Stimulated activated CD4-positive, alpha-beta T cell treated with anti-CD3 and anti-CD28 coated beads, Interleukin-4, amount 100 ng/mL, for 1 hour (primary cell): Measurements from ENCODE around the gene LTBP4.
"Not testable (repeated sequence)": the region's sequence is repeated elsewhere in the genome, so short reads cannot be mapped to it uniquely, and the experiment has no call there.

Source experiments
- DNase-seq: peaks from one replicate; pipeline ENCODE4 v3.0.0-alpha.2; 2020

LTBP4 gene

DNA sequence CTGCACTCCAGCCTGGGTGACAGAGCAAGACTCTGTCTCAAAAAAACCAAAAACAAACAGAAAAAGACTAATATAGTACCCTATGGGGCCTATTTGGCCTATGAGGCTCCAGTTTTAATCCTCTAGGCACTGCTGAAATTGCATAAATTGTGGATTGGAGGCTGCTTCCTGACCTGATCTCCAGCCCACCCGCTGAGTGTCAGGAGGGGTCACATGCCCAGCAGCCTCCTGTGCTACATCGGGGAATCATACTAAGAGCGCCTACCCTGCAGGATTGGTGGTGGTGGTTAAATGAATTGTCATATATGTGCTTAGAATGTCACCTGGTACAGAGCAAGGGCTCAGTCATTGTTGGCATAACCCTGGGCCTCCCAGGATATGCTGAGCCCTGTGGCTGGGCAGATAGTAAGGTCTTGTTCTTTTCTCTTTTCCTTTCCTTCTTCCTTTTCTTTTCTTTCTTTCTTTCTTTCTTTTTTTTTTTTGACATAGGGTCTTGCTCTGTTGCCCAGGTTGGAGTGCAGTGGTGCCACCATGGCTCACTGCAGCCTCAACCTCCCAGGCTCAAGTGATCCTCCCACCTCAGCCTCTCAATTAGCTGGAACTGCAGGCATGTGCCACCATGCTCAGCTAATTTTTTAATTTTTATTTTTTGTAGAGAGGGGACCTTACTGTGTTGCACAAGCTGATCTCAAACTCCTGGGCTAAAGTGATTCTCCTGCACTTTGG is 31.3 kb downstream of the LTBP4 start:
- DNase-seq = no peak

DNA sequence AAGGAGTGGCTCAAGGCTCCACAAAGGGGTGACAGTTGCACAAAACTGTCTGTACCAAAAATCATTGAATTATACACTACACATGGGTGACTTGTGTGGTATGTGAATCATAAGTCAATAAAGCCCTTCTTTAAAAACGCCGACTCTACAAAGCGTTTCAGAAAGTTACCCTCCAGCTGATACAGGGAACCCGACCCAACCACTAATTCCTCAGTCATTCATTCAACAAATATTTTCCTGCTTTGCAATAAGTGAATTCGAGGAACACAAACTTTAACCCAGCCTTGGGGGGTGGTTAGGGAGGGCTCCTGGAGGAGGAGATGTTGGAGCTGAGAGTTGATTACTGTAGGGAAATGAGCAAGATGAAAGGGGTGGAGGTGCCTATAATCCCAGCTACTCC is 32.0 kb downstream of the LTBP4 start:
- no peak for DNase-seq

DNA sequence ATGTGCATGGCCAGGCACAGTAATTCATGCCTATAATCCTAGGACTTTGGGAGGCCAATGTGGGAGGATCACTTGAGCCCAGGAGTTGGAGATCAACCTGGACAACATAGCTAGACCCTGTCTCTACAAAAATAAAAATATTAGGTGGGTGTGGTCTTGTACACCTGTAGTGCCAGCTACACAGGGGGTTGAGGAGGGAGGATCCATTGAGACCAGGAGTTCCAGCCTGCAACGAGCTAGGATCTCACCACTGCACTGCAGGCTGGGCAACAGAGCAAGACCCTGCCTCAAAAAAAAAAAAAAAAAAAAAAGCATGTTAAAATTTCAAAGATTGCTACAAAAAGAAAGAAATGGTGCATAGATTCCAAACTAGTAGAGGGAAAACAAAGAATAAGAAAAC is 37.2 kb downstream of the LTBP4 start:
- DNase-seq = no peak

DNA sequence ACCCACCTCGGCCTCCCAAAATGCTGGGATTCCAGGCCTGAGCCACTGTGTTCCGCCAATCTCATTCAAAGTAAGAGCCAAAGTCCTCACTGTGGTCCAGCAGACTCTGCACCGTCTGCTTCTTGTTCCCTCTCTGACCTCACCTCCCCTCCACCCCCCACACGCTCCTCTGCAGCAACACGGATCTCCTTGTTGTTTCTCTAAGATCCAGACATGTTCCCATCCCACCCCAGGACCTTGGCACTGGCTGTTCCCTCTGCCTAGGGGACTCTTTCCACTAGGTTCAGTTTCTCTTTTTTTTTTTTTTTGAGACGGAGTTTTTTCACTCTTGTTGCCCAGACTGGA is 38.4 kb downstream of the LTBP4 start:
- DNase-seq = no peak

DNA sequence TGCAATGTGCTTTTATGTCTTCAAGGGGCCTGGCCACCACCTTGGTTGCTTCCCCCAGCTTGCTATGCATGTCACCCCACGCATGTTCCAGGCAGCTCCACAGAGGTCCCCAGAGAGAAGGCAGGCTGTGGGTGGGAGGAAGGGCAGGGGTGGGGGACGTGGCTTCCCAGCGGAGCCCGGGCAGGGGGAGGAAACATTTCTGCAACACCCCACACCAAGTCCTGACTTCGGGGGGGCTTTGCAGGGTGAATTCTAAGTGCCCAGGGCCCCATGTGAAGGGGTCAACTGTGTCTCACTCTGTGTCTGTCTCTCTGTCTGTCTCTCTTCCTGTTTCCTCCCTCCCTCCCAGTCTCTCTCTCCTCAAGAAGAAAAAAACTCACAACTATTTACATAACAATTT is 39.6 kb downstream of the LTBP4 start:
- DNase-seq = no peak

DNA sequence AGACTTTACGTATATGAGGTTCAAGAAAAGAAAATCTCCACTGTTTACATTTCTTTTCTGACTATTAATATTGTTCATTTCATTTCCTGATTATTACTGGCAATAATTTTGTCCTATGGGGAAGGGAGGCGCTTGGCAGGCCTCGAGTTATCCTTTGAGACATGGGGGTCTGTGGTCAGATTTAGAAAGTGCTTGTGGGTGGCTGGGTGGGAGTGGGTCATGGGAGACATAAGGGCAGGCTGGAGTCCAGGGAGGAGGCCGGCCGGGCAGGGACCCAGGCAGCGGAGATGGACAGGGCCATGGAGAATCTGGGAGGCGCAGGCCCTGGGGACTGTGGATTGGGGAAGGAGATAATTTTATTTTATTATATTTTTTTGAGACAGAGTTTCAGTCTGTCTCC is 40.1 kb downstream of the LTBP4 start:
- DNase-seq = no peak

DNA sequence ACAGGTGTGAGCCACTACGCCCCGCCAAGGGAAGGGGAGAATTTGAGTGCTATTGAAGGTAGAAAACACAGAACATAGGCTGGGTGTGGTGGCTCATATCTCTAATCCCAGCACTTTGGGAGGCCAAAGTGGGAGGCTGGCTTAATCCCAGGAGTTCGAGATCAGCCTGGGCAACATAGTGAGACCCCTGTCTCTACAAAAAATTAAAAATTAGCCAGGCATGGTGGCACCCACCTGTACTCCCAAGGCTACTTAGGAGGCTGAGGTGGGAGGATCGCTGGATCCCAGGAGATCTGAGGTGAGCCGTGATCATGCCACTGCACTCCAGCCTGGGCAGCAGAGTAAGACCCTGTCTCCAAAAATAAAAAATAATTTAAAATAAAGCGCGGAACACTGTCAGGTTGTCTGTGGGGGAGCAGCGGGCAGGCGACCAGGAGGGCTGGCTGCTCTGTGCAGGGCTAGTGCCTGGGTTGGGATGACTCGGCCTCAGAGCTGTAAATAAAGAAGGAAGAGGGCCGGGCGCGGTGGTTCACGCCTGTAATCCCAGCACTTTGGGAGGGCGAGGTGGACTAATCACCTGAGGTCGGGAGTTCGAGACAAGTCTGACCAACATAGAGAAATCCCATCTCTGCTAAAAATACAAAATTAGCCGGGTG is 41.0 kb downstream of the LTBP4 start:
- no peak for DNase-seq

DNA sequence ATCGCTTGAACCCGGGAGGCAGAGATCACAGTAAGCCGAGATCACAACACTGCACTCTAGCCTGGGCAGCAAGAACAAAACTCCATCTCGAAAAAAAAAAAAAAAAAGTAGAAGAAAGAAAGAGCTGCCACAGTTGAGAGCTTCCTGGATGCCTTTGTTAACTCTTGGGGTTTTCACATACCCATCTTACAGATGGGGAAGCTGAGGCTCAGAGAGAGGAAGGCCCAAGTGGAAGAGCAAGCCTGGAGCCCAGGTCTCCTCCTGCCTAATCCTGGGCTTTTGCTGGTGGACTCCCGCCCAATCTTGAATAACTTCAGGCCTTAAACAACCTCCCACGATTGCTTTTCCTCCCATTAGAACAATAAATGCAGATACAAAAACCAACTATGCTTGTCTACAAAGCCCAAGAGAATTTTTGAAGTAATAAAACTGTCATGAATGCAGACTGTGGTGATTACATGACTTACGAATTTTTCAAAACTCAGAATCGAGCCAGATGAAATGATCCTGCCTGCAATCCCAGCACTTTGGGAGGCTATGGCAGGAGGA is 41.7 kb downstream of the LTBP4 start:
- DNase-seq = no peak

DNA sequence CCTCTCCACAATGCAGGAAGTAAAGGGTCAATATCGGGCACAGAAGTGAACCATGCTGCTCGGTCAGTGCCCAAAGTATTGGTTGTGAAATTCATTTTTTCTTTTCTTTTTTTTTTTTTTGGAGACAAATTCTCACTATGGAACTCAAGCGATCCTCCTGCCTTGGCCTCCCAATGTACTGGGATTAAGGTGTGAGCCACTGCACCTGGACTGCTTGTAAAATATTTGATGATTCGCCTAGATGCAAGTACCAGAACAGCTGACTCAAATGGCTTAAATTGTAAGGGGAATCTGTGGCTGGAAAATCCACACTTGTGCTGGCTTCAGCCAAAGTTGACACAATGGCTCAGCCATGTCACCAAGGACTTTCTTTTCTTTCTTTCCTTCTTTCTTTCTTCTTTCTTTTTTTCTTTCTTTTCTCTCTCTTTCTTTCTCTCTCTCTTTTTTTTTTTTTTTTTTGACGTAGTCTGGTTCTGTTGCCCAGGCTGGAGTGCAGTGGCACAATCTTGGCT is 45.6 kb downstream of the LTBP4 start:
- no peak for DNase-seq

DNA sequence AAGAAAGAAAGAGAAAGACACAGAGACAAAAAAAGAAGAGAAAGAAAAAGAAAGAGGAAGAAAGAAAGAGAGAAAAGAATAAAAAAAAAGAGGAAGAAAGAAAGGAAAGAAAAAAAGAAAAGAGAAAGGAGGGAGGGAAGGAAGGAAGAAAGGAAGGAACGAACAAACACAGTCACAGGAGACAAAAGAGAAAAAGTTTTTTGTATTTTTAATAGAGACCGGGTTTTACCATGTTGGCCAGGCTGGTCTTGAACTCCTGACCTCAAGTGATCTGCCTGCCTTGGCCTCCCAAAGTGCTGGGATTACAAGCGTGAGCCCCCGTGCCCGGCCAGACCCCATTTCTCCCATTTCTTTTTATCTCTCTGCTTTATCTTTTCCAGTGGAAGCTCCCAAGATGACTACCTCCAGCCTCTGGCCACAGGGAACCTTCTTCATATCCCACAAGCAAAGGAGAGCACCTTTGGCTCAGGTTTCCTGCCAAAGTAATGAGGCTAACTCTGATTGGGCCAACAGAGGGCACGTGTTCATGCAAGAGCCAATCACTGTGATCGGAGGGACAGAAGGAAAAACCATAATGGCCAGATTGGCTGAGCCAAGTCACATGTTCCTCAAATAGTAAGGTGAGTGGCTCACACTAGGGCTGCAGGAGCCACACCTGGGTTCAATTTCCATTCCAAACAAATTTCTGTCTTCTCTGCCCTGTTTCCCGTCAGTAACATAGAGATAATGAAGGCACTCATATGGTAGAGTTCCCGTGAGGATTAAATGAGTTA is 48.9 kb downstream of the LTBP4 start:
- DNase-seq = not testable (repeated sequence)

DNA sequence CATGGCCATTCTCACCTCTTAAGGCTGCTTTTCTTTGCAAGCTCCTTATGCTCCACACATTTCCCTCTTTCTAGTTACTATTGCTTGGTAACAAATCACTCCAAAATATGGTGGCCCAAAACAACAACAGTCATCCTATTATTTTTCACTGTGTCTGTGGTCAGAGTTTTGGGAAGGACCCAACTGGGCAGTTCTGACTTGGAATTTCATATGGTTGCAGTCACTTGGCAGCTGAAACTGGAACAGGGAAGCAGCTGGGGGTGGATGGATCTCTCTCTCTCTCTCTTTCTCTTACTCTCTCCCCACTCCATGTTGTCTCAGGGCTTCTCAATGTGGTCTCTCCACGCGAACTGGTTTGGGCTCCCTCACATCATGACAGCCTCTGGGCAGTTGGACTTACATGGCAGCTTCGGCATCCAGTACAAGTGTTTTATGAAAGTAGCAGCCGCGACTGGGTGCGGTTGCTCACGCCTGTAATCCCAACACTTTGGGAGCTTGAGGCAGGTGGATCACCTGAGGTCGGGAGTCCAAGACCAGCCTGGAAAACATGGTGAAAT is 49.7 kb downstream of the LTBP4 start:
- DNase-seq = no peak

DNA sequence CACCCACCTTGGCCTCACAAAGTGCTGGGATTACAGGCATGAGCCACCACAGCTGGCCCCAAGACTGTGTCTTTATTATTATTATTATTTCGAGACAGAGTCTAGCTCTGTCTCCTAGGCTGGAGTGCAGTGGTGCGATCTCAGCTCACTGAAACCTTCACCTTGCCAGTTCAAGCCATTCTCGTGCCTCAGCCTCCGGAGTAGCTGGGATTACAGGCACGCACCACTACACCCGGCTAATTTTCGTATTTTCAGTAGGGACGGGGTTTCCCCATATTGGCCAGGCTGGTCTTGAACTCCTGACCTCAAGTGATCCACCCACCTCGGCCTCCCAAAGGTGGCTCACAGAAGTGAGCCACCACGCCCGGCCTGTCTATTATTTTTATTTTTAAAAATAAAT is 51.1 kb downstream of the LTBP4 start:
- not testable (repeated sequence) for DNase-seq

DNA sequence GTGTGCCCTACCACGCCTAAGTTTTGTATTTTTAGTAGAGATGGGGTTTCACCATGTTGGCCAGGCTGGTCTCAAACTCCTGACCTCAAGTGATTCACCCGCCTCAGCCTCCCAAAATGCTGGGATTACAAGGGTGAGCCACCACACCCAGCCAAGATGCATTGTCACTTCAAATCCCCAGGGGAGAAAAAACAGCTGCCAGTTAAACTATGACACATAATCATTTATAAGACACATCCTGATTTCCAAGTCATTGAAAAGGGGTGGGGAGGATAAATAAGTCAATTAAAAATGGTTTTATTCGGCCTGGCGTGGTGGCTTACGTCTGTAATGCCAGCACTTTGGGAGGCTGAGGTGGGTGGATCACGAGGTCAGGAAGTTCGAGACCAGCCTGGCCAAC is 54.5 kb downstream of the LTBP4 start:
- DNase-seq = not testable (repeated sequence)

DNA sequence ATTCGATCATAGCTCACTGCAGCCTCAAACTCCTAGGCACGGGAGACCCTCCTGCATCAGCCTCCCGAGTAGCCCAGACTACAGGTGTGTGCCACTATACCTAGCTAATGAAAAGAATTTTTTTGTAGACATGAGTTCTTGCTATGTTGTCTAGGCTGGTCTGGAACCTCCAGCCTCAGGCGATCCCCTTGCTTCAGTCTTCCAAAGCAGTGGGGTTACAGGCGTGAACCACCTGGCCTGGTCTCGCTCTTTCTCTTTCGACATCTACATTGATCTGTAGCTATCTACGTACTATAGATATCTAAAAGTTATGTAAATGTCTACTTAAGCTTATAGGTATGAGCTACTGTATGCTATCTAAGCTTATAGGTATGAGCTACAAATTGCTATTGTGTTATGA is 56.9 kb downstream of the LTBP4 start:
- DNase-seq = no peak

DNA sequence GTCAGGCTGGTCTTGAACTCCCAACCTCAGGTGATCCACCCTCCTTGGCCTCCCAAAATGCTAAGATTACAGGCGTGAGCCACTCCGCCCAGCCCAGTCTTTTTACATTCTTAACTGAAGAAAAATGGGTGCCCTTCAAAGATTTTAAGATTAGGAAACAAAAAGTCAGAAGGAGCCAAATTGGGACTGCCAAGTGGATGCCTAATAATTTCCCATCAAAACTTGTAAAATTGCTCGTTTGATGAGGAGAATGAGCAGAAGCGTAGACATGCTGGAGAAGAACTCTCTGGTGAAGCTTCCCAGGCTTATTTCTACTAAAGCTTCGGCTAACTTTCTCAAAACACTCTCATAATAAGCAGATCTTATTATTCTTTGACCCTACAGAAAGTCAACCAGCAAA is 57.9 kb downstream of the LTBP4 start:
- no peak for DNase-seq

DNA sequence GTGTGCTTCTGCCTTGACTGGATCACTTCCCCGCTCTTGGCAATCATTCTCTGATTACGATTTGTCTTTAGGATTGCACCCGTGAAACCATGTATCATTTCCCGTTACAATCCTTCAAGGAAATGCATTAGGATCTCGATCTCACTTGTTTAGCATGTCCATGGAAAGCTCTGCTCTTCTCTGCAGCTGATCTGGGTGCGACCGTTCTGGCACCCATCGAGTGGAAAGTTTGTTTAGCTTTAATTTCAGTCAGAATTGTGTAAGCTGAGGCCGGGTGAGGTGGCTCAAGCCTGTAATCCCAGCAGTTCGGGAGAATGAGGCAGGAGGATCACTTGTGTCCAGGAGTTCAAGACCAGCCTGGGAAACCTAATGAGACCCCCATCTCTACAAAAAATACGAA is 58.4 kb downstream of the LTBP4 start:
- DNase-seq = no peak

DNA sequence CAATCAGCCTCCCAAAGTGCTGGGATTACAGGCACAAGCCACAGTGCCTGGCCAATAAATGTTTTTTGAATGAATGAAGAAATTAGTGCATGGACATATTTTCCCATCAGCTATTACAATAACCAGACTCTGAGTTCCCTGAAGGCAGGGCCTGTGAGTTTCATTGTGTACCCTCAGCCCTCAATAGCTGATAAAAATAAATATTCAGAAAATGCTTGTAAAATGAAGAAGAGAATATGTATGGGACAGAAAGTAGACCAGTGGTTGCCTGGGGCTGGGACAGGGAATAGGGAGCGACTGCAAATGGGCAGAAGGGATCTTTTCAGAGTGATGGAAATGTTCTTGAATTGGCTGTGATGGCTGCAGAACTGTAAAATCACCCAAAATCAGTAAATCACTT is 60.4 kb downstream of the LTBP4 start:
- DNase-seq = no peak

DNA sequence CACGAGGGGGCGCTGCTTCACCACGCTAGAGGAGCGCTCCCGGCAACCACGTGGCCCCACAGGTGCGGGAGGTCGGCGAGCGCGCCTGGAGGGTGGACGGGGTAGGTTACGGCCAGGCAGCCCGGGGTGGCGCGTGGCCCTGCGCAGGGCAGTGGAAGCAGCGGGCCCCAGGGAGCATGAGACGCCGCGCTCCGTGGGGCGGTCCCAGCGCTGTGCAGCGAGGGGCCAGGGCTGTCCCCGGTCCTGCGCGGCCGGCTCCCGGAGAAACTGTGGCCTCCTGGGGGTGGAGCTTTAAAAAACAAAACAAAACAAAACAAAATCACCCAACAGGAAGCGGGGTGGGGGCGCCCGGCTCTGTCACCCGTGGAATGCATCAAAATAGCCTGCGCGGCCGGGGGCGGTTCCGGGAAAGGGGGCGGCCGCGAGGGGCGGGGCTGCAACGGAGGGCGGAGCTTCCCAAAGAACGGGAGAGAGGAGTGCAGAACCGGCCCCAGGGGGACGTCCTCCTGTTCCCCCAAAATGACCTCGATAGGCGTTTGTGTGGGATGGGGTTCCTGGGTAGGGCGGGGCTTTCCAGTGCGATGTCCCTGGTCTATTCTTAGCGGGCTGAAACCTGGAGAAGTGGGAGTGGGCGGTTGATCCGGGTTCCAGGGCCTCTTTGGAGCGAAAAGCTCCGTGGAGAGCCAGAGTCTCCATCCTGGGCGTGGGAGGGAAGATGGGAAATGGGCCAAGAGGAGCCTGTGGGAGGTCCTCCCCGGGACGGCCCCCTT is 61.9 kb downstream of the LTBP4 start:
- DNase-seq = peak; percentile 96

DNA sequence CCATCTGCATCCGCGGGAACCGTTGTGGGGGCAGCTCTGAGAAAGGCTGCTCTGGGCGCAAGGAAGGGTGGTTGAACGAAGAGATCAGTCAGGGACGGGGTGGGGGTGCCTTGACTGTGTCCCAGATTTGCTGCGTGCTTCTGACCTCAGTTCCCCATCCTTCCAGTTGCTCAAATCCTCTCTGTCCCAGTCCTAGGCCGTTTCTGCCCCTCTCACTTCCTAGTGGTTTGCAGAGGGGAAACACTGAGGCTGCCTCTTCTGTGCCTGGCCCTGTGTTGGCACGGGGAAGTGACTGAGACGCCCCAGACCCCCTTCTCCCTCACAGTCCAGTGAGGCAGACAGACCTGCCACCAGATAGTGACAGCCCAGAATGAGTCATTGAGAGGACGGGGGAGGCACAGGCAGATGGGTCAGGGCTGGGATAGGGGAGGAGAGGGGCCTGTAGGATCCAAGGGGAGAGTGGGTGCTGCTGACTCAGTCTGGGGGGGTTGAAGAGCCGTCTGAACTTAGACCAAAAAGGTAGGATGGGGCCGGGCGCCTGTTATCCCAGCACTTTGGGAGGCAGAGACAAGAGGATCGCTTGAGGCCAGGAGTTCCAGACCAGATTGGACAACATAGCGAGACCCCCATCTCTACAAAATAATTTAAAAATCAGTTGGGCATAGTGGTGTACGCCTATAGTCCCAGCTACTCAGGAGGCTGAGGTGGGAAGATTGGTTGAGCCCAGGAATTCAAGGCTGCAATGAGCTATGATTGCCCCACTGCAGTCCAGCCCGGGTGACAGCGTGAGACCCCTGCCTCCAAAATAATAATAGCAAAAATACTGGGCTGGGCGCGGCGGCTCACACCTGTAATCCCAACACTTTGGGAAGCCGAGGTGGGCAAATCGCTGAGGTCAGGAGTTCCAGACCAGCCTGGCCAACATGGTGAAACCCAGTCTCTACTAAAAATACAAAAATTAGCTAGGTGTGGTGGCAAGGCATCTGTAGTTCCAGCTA is 62.8 kb downstream of the LTBP4 start:
- no peak for DNase-seq

DNA sequence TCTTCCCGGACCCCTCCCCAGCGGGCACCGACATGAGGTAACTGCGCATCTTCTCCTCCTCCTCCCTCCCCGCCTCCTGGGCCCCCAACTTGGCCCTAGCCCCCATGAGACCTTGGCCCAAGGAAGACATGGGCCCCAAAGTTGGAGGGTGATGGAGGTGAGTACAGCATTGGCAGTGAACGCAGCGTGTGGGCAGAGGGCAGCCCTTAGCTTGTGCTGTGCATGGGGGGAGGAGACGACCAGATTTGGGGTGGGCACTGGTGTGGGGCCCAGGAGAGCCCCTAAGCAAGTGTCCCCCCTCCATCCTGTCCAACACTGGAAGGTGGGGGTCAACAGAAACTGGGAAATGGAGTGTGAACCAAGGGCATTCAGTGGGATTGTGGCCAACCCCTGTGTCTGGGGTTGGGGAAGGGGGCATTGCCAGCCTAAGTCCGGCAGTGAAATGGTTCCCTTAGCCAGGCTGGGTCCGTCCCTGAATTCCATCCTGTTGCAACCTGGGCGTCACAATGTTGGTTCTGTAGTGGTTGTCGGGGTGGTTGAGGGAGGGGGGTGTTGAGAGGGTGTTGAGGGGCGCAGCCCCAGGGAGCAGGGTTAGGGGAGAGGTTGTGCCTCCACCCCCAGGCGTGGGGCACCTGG is 65.8 kb downstream of the LTBP4 start:
- DNase-seq = no peak

DNA sequence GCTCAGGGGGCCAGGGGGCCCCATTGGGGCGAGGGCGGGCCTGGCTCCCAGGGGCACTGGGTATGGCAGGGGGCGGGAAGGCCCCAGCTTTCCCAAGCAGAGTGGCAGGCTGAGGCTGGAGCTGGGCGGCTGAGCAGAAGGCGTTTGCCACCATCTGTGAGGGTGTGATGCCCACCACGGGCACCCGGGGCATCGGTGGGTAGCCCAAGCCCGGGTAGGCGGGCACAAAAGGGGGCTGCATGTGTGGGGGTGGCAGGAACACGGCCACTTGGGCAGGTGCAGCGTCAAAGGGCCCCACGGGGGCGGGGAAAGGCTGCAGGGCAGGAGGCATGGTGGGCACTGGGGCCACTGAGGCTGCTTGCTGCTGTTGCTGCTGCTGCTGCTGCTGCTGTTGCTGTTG is 66.4 kb downstream of the LTBP4 start:
- no peak for DNase-seq
